Neuronal stem cell (in vitro differentiated cells): ENCODE results near the gene TSPAN4.
A peak's percentile ranks its signal among the peaks of the same experiment; 100 is the strongest.

Experiments used
- DNase-seq: peaks from one replicate; pipeline ENCODE4 v3.0.0-alpha.2; 2013; ENCODE audit warnings: low spot score
- H2AFZ ChIP-seq: one replicate; pipeline ENCODE4 v1.6.1; 2013; ENCODE audit warnings: mild to moderate bottlenecking, low read length, inconsistent platforms
- H2AK5ac ChIP-seq: 2 replicates; pipeline ENCODE4 v1.6.1; 2013; ENCODE audit warnings: low read depth, mild to moderate bottlenecking, inconsistent platforms, low read length, moderate library complexity, mixed read lengths
- H2BK120ac ChIP-seq: 2 replicates; pipeline ENCODE4 v1.6.1; 2013; ENCODE audit warnings: low read depth, mild to moderate bottlenecking, inconsistent platforms, low read length, moderate library complexity, mixed read lengths
- H2BK12ac ChIP-seq: one replicate; pipeline ENCODE4 v1.6.1; 2013; ENCODE audit warnings: low read length, inconsistent platforms
- H2BK15ac ChIP-seq: 2 replicates; pipeline ENCODE4 v1.6.1; 2013; ENCODE audit warnings: mild to moderate bottlenecking, low read length, inconsistent platforms, mixed read lengths
- H2BK5ac ChIP-seq: one replicate; pipeline ENCODE4 v1.6.1; 2013; ENCODE audit warnings: inconsistent platforms, mild to moderate bottlenecking, low read length, moderate library complexity
- H3K14ac ChIP-seq: one replicate; pipeline ENCODE4 v1.6.1; 2013; ENCODE audit warnings: low read length, inconsistent platforms
- H3K18ac ChIP-seq: 2 replicates; pipeline ENCODE4 v1.6.1; 2013; ENCODE audit warnings: low read length, inconsistent platforms
- H3K23ac ChIP-seq: 2 replicates; pipeline ENCODE4 v1.6.1; 2013; ENCODE audit warnings: low read depth, mild to moderate bottlenecking, mixed read lengths, low read length, inconsistent platforms; ENCODE audit not compliant: poor library complexity
- H3K27ac ChIP-seq: replicated peaks from 3 replicates; pipeline ENCODE4 v1.5.1; 2013; ENCODE audit warnings: low read length, inconsistent platforms
- H3K27me3 ChIP-seq, 3 experiments: 2 replicates each; pipeline ENCODE4 v1.6.1; 2013; ENCODE audit warnings: low read length in 3 of 3, mild to moderate bottlenecking in 2 of 3, inconsistent platforms in 1 of 3, low read depth in 1 of 3, mixed read lengths in 1 of 3, moderate library complexity in 1 of 3; ENCODE audit not compliant: control insufficient read depth in 3 of 3, insufficient read depth in 3 of 3
- H3K36me3 ChIP-seq, 2 donors: replicated peaks in 1 of 2; 2 replicates each; pipeline ENCODE4 v1.6.1; 2013; ENCODE audit warnings: low read length in 2 of 2; ENCODE audit not compliant: control insufficient read depth in 2 of 2, insufficient read depth in 2 of 2
- H3K4ac ChIP-seq: 2 replicates; pipeline ENCODE4 v1.6.1; 2013; ENCODE audit warnings: inconsistent platforms, mild to moderate bottlenecking, low read length, moderate library complexity
- H3K4me1 ChIP-seq, 2 donors: 1 replicate in 1 of 2; 2 replicates in 1 of 2; pipeline ENCODE4 v1.6.1; 2013; ENCODE audit warnings: low read length in 2 of 2, low read depth in 1 of 2; ENCODE audit not compliant: control insufficient read depth in 2 of 2, insufficient read depth in 1 of 2
- H3K4me2 ChIP-seq: one replicate; pipeline ENCODE4 v1.6.1; 2013; ENCODE audit warnings: mild to moderate bottlenecking, low read length, inconsistent platforms; ENCODE audit not compliant: insufficient read depth, poor library complexity, severe bottlenecking
- H3K4me3 ChIP-seq, 2 donors: 2 replicates each; pipeline ENCODE4 v1.5.1; 2013; ENCODE audit warnings: low read length in 2 of 2, mild to moderate bottlenecking in 2 of 2, inconsistent platforms in 1 of 2, moderate library complexity in 1 of 2
- H3K79me1 ChIP-seq: one replicate; pipeline ENCODE4 v1.6.1; 2013; ENCODE audit warnings: low read depth, mild to moderate bottlenecking, inconsistent platforms, low read length, moderate library complexity
- H3K9ac ChIP-seq: one replicate; pipeline ENCODE4 v1.6.1; 2013; ENCODE audit warnings: mild to moderate bottlenecking, low read depth, low read length, inconsistent platforms; ENCODE audit not compliant: poor library complexity
- H3K9me3 ChIP-seq, 2 donors: replicated peaks in 1 of 2; 2 replicates each; pipeline versions ENCODE3 to v1.6.1; 2013; ENCODE audit warnings: low read length in 2 of 2, mild to moderate bottlenecking in 2 of 2, inconsistent platforms in 1 of 2, low read depth in 1 of 2, mixed read lengths in 1 of 2, moderate library complexity in 1 of 2; ENCODE audit not compliant: control insufficient read depth in 2 of 2, insufficient read depth in 1 of 2
- H4K8ac ChIP-seq: one replicate; pipeline ENCODE4 v1.6.1; 2013; ENCODE audit warnings: low read depth, mild to moderate bottlenecking, inconsistent platforms, low read length, moderate library complexity
- H4K91ac ChIP-seq: one replicate; pipeline ENCODE4 v1.6.1; 2013; ENCODE audit warnings: low read length, low read depth, mild to moderate bottlenecking, inconsistent platforms; ENCODE audit not compliant: poor library complexity
- WGBS, 2 donors: extraction: QIAGEN DNeasy Blood & Tissue Kit; methylation state at CpG; one replicate each; pipeline ENCODE4 v1.1.7; 2013; ENCODE audit warnings: missing lambda C conversion rate in 2 of 2, mixed read lengths in 1 of 2; ENCODE audit not compliant: insufficient read length in 2 of 2, insufficient replicate concordance in 1 of 2; ENCODE audit errors: extremely low coverage in 2 of 2; 5-methylcytosine and 5-hydroxymethylcytosine counted together

Gene TSPAN4

DNA sequence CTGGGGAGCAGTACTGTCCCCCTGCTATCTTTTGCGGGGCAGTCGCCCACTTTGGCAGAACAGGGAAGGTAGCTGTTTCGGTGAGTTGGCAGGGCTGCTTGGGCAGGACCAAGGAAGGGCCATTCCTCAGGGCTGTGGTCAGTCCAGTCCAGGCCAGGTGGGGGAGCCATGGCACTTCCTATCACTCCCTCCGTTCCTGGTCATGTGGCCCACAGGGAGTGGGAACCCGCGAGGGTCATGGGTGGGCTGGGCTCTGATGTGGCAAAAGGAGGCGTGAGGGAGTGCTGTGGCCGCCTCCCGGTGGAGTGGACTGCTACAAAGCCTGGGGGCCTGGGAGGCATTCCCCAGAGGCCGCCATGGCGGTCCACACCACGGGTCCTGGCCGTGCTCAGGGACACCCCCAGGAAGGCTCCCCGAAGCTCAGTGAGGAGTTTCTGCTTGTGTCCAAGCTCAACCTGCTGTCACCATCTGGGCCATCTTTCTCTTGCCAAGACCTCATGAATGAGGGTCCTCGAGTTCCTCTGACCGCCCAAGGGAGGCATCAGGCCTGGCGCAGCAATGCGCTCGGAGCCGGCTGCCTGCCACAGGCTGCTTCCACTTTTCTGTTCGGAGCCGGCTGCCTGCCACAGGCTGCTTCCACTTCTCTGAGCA is 56.0 kb downstream of the TSPAN4 start:
- no peak overlapping the region for H2BK5ac ChIP-seq
- H3K27ac ChIP-seq: no peak overlapping the region
- no peak overlapping the region for H2AK5ac ChIP-seq
- no peak overlapping the region for H3K4me2 ChIP-seq
- H3K79me1 ChIP-seq: peaks cover 10% of the 10 kb centered on the region
- no peak overlapping the region for H2BK12ac ChIP-seq
- H3K4me1 ChIP-seq: no peaks in the 10 kb centered on the region
- H3K27me3 ChIP-seq: no peaks in the 10 kb centered on the region
- no peak overlapping the region for H3K18ac ChIP-seq
- no peak overlapping the region for H4K8ac ChIP-seq
- no peak overlapping the region for H2BK120ac ChIP-seq
- H3K4ac ChIP-seq: no peak overlapping the region
- H3K9ac ChIP-seq: no peak overlapping the region
- WGBS, 2 donors: no CpG with 5 or more reads among the region's 22 CpGs
- no peak for DNase-seq
- no peak overlapping the region for H3K14ac ChIP-seq
- peaks cover 48 to 57% of the 10 kb centered on the region in 2 donors for H3K36me3 ChIP-seq
- H4K91ac ChIP-seq: no peak overlapping the region
- H3K9me3 ChIP-seq: peaks cover 0 to 5% of the 10 kb centered on the region in 2 donors
- H2BK15ac ChIP-seq: no peak overlapping the region
- H3K23ac ChIP-seq: no peak overlapping the region
- no peak overlapping the region for H3K4me3 ChIP-seq
- H2AFZ ChIP-seq: no peak overlapping the region

DNA sequence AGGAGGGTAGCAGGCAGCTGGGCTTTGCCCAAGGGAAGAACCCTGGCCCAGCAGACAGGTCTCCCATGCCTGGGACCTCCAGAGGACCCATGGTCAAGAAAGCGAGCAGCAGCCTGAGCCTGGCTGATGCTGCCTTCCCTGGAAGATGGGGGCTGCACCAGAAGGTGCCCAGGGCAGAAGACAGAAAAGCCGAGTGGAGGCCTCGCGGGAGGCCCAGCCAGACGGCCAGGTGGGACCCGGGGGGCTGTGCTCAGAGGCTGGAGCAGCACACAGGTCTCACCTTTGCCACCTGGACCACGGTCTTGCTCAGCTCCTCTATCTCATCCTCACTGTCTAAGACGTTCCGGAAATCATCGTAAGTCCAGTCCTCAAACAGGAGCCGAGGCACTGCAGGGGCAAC is 57.1 kb downstream of the TSPAN4 start:
- DNase-seq: no peak
- Histone ChIP-seq H3K14ac (no peak overlapping the region), H3K18ac (no peak overlapping the region), H3K27ac (no peak overlapping the region), H3K9me3 (peaks cover 0 to 5% of the 10 kb centered on the region in 2 donors), H3K4me3 (no peak overlapping the region), H4K8ac (peak overlapping the region; percentile 17), H3K27me3 (no peaks in the 10 kb centered on the region), H4K91ac (no peak overlapping the region), H3K79me1 (peaks cover 10% of the 10 kb centered on the region), H2AFZ (no peak overlapping the region), H3K36me3 (peaks cover 57 to 68% of the 10 kb centered on the region in 2 donors), H3K4me2 (no peak overlapping the region), H2BK5ac (no peak overlapping the region), H2BK15ac (no peak overlapping the region), H2BK120ac (no peak overlapping the region), H3K23ac (no peak overlapping the region), H2AK5ac (no peak overlapping the region), H3K4me1 (no peaks in the 10 kb centered on the region), H3K4ac (no peak overlapping the region), H3K9ac (peak overlapping the region; percentile 21), H2BK12ac (no peak overlapping the region)
- WGBS, 2 donors: no CpG with 5 or more reads among the region's 11 CpGs

GRCh38 chr11:900545-900944 is 57.9 kb downstream of the TSPAN4 start:
- no peak overlapping the region for H3K4me3 ChIP-seq
- peak overlapping the region; percentile 65 for H3K23ac ChIP-seq
- H3K36me3 ChIP-seq: peaks cover 58 to 70% of the 10 kb centered on the region in 2 donors
- no CpG with 5 or more reads among the region's 7 CpGs for WGBS, 2 donors
- no peaks in the 10 kb centered on the region for H3K27me3 ChIP-seq
- no peak overlapping the region for H3K14ac ChIP-seq
- no peaks in the 10 kb centered on the region for H3K4me1 ChIP-seq
- no peak overlapping the region for H3K27ac ChIP-seq
- no peak overlapping the region for H2BK15ac ChIP-seq
- H2BK12ac ChIP-seq: no peak overlapping the region
- H2AK5ac ChIP-seq: no peak overlapping the region
- DNase-seq: no peak
- H3K4me2 ChIP-seq: no peak overlapping the region
- H3K18ac ChIP-seq: no peak overlapping the region
- H2BK120ac ChIP-seq: no peak overlapping the region
- no peak overlapping the region for H4K91ac ChIP-seq
- H2AFZ ChIP-seq: no peak overlapping the region
- H3K4ac ChIP-seq: no peak overlapping the region
- no peak overlapping the region for H3K9ac ChIP-seq
- no peak overlapping the region for H4K8ac ChIP-seq
- peaks cover 0 to 5% of the 10 kb centered on the region in 2 donors for H3K9me3 ChIP-seq
- H2BK5ac ChIP-seq: no peak overlapping the region
- peaks cover 8% of the 10 kb centered on the region for H3K79me1 ChIP-seq

DNA sequence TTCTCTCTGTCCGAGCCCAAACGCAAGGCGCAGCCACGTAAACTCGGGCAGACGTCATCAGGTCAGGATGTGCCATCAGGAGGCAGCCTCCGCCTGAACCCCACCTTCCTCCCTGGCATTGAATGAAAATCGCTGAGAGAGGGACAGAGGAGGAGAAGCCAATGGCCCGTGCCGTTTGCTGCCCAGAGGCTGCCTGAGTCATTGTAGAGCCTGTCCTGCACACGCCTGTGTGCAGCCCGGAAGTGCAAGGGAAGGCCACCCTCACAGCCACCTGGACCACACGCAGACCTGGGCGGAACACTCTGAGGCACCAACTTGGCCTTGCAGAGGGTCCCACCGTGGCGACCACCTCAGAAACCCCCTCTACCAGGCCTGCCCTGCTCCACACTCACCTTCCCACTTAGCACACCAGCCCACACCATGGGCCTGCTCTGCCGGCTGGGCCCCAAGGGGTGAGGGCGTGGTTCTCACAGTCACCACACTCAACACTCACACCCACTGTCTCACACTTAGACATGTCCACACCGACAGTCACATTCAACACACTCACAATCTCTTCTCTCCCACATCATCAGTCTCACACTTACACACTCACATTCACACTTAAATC is 58.9 kb downstream of the TSPAN4 start:
- no peak overlapping the region for H3K23ac ChIP-seq
- H2BK120ac ChIP-seq: no peak overlapping the region
- no peak overlapping the region for H2BK12ac ChIP-seq
- no peaks in the 10 kb centered on the region for H3K27me3 ChIP-seq
- H3K4me3 ChIP-seq: no peak overlapping the region
- no peak overlapping the region for H3K18ac ChIP-seq
- H3K9ac ChIP-seq: peak overlapping the region; percentile 70
- no peak for DNase-seq
- H3K4me1 ChIP-seq: no peaks in the 10 kb centered on the region
- H3K9me3 ChIP-seq: peaks cover 0 to 5% of the 10 kb centered on the region in 2 donors
- whole genome bisulfite sequencing, 2 donors: no CpG with 5 or more reads among the region's 19 CpGs
- H3K14ac ChIP-seq: no peak overlapping the region
- no peak overlapping the region for H2AFZ ChIP-seq
- peak overlapping the region; percentile 65 for H4K8ac ChIP-seq
- peaks cover 58 to 74% of the 10 kb centered on the region in 2 donors for H3K36me3 ChIP-seq
- peaks cover 8% of the 10 kb centered on the region for H3K79me1 ChIP-seq
- no peak overlapping the region for H2AK5ac ChIP-seq
- H4K91ac ChIP-seq: no peak overlapping the region
- H3K27ac ChIP-seq: no peak overlapping the region
- H2BK15ac ChIP-seq: no peak overlapping the region
- no peak overlapping the region for H3K4me2 ChIP-seq
- H2BK5ac ChIP-seq: no peak overlapping the region
- no peak overlapping the region for H3K4ac ChIP-seq
